ENCODE data around the gene CRYZL1. TPM values are rescaled to one million over a fixed set of nuclear protein-coding genes. Genes with fewer than 3 reads are reported as not detected.

CRYZL1 gene
- total RNA-seq, 1 donor from 2014 or later: 10.8 TPM

GRCh38 chr21:33668180-33668579 is 26.6 kb upstream of the CRYZL1 start:
- FAIRE-seq (no peak), DNase-seq (ENCODE audit: low read depth) (no peak)
- Histone ChIP-seq H3K36me3 (ENCODE audit: control insufficient read depth, insufficient read depth, low read length) (no peaks in the 10 kb centered on the region), H3K27me3 (ENCODE audit: control insufficient read depth, insufficient read depth, low read length) (no peaks in the 10 kb centered on the region), H3K4me3 (ENCODE audit: low read depth, low read length) (no peak overlapping the region)
- TF ChIP-seq CTCF (IDR thresholded peaks at IDR 0.05; ENCODE audit: insufficient read depth, low read length, severe bottlenecking): no peak

GRCh38 chr21:33667636-33668035 is 26.1 kb upstream of the CRYZL1 start:
- no peak for FAIRE-seq

GRCh38 chr21:33666153-33666552 is 24.6 kb upstream of the CRYZL1 start:
- DNase-seq (ENCODE audit: low read depth): no peak
- H3K27me3 ChIP-seq (ENCODE audit: control insufficient read depth, insufficient read depth, low read length): no peaks in the 10 kb centered on the region
- H3K36me3 ChIP-seq (ENCODE audit: control insufficient read depth, insufficient read depth, low read length): no peaks in the 10 kb centered on the region
- TF ChIP-seq CTCF (IDR thresholded peaks at IDR 0.05; ENCODE audit: insufficient read depth, low read length, severe bottlenecking): no peak
- no peak for FAIRE-seq
- H3K4me3 ChIP-seq (ENCODE audit: low read depth, low read length): no peak overlapping the region

More at GRCh38 chr21:33667636-33668035, 26.1 kb upstream of the CRYZL1 start:
- TF ChIP-seq CTCF (IDR thresholded peaks at IDR 0.05; ENCODE audit: insufficient read depth, low read length, severe bottlenecking): no peak
- Histone ChIP-seq H3K27me3 (ENCODE audit: control insufficient read depth, insufficient read depth, low read length) (no peaks in the 10 kb centered on the region), H3K4me3 (ENCODE audit: low read depth, low read length) (no peak overlapping the region), H3K36me3 (ENCODE audit: control insufficient read depth, insufficient read depth, low read length) (no peaks in the 10 kb centered on the region)
- no peak for DNase-seq (ENCODE audit: low read depth)

GRCh38 chr21:33664135-33664534 is 22.6 kb upstream of the CRYZL1 start:
- Histone ChIP-seq H3K27me3 (ENCODE audit: control insufficient read depth, insufficient read depth, low read length) (no peaks in the 10 kb centered on the region), H3K36me3 (ENCODE audit: control insufficient read depth, insufficient read depth, low read length) (no peaks in the 10 kb centered on the region), H3K4me3 (ENCODE audit: low read depth, low read length) (no peak overlapping the region)
- no peak for DNase-seq (ENCODE audit: low read depth)
- TF ChIP-seq CTCF (IDR thresholded peaks at IDR 0.05; ENCODE audit: insufficient read depth, low read length, severe bottlenecking): no peak
- no peak for FAIRE-seq

GRCh38 chr21:33663241-33663640 is 21.7 kb upstream of the CRYZL1 start:
- Histone ChIP-seq H3K27me3 (ENCODE audit: control insufficient read depth, insufficient read depth, low read length) (no peaks in the 10 kb centered on the region), H3K4me3 (ENCODE audit: low read depth, low read length) (no peak overlapping the region), H3K36me3 (ENCODE audit: control insufficient read depth, insufficient read depth, low read length) (no peaks in the 10 kb centered on the region)
- no peak for DNase-seq (ENCODE audit: low read depth)
- TF ChIP-seq CTCF (IDR thresholded peaks at IDR 0.05; ENCODE audit: insufficient read depth, low read length, severe bottlenecking): no peak
- no peak for FAIRE-seq

- no peaks in the 10 kb centered on the region for H3K27me3 ChIP-seq (ENCODE audit: control insufficient read depth, insufficient read depth, low read length)
- peak; percentile 14 for DNase-seq (ENCODE audit: low read depth)
- no peak for FAIRE-seq
- no peaks in the 10 kb centered on the region for H3K36me3 ChIP-seq (ENCODE audit: control insufficient read depth, insufficient read depth, low read length)
- H3K4me3 ChIP-seq (ENCODE audit: low read depth, low read length): no peak overlapping the region
- TF ChIP-seq CTCF (IDR thresholded peaks at IDR 0.05; ENCODE audit: insufficient read depth, low read length, severe bottlenecking): no peak
Measured at GRCh38 chr21:33662046-33662445, 20.5 kb upstream of the CRYZL1 start.
